HPDE6-E6E7 (cell line): ENCODE measurements around the gene ANK2.
A peak's percentile ranks its signal among the peaks of the same experiment; 100 is the strongest.

Experiments used
- DNase-seq: peaks from one replicate; pipeline ENCODE4 v3.0.0; 2011; ENCODE audit warnings: missing footprints; ENCODE audit errors: extremely low spot score

The ANK2 gene

GRCh38 chr4:113094802-113095201 lies 45.3 kb downstream of the ANK2 start:
- no peak for DNase-seq

GRCh38 chr4:113101669-113102068 lies 52.2 kb downstream of the ANK2 start:
- no peak for DNase-seq

DNA sequence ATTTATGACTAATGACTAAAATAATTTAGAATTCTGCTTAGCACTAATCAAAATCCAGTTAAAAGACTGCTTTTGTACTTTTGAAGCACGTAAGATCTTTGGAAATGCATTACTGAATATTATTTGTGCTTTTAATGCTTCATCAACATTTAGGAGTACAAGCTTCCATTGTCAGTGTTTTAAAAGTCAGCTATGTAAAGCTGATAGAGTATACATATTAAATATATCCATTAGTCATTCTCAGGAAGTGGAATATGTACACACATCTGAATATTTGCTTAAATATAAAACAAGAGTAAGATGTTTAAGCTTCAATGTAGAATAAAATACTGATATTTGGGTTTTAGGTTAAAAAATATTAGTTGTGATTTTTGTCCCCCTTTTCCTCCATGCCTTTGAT lies 54.1 kb downstream of the ANK2 start:
- DNase-seq = no peak

DNA sequence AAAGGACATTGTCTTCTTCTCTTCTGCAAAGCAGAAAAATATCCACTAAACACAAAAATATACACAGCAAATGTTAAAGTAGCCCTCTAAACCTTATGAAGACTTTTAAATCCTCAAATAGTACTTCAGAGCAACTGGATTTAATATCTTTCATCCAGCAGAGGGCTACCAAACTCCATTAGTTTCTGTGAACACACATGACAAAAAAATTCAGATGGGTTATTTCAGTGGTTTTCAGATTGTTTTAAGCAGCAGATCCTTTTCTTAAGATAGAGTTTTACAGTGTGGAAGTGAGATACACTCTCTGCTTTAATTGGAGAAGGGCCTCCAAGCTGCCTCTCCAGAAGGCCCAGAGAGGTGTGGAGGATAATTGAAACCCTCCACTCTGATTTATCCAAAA lies 56.7 kb downstream of the ANK2 start:
- DNase-seq = peak; percentile 10

- DNase-seq = no peak
Measured at GRCh38 chr4:113109106-113109718, 59.8 kb downstream of the ANK2 start.

DNA sequence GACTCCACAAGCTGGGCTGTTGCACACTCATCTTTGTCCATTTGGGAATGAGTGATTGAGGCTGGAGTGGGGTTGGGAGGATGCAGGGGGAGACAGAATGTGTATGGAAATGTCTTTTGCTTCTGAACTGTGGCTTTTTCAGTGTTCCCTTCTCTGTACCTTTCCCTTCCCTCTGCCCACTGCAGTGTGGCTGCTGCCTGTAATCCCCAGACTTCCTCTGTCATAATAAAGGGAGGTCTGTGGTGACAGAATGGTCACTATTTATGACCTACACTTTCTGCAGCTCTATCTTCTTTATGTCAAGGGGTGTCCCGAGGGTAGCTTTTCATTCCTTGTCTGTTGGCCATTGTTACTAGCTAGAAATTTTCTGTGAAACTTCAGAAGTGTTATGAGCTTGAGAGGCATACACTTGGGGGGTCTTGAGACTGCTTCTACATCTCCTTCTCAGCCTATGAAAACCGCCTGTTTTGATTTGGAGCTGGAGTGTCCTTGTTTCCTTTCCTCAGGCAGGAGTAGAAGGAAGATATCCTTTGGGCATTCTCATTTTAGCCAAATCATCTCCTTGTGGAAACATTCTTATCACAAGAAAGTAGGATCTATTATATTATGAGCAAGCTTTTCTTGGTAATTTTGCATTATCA lies 63.0 kb downstream of the ANK2 start:
- DNase-seq = no peak

- DNase-seq = no peak
Measured at GRCh38 chr4:113113151-113113550, 63.7 kb downstream of the ANK2 start.

DNA sequence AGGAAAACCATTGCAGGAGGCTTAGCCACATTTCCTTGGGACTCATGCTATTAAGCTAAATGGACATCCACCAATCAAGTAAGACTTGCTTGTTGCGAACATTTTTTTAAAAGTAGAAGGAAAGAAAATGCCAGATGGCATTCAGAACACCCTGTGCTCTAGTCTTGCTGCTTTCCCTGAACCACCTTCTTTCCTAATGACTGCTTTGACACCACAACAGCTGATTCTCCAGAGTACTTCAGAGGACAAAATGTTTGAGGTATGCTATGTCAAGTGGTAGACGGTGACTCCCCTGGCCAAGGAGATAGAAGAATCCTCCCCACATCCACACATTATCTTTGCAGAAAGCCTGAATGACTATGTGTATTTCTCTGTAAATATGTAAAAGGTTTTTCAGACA lies 65.4 kb downstream of the ANK2 start:
- no peak for DNase-seq

DNA sequence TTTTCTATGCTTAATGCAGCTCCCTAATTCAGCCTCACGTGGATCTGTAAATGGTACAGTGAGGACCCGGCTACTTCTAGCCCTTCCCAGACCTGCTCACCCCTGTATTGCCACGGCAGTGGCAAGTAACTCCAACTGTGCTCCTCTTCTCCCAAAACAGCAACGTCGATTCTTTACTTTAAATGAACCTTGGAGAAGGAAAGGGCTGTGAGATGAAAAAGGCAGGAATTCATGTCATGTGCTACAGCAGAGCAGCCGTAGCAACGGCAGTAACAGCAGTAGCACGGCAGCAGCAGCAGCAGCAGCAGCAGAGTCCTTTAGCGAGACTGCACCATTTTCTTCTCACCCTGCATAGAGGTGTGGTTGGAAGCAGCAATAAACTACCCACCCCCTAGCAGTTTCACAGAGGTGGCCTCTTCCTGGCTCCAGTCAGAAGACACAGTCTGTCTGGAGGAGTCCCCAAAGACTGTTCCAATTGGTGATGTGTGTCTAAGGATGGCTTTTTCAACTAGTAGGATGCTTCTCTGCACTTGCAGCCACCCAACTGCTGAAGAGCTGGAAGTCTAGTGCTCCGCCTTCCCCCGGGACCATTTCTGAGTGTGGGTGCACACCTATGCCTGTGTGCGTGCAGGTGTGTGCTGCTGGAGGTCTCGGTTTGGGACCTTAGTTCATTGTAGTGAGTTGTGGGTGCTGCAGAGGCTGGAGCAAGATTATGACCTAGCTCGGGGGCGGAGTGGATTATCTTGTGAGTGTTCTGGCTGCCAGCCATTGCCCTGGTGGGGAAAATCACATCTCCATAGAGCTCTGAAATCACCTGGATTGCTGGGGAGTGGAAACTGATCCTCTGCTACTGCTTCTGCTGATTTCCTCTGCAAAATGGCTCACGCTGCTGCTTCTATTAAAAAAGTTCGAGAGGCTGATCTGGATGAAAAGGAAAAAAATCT lies 67.2 kb downstream of the ANK2 start:
- DNase-seq = no peak

GRCh38 chr4:113117358-113117702 lies 67.9 kb downstream of the ANK2 start:
- DNase-seq = no peak

- DNase-seq = no peak
Measured at GRCh38 chr4:113122066-113122465, 72.6 kb downstream of the ANK2 start.

GRCh38 chr4:113125418-113125817 lies 76.0 kb downstream of the ANK2 start:
- DNase-seq = no peak

DNA sequence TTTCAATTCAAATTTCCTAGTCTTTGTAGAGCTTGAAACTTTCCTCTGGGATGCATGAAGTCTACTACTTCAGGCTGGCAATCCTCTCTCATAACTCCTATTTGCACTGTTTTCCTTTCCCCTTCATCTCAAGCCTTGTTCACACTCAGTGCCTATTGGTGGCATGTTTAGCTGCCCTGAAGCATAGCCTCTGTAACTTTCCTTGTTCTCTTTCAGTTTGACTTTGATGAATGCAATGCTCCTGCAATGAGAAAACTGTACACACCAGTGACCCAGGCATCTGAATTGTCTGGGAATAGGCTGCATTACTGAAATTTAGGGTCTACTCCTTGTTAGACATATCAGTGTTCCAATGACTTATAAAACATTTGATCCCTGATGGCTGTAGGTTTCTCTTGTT lies 81.7 kb downstream of the ANK2 start:
- DNase-seq = no peak

- DNase-seq = no peak
Measured at GRCh38 chr4:113131621-113132020, 82.2 kb downstream of the ANK2 start.

DNA sequence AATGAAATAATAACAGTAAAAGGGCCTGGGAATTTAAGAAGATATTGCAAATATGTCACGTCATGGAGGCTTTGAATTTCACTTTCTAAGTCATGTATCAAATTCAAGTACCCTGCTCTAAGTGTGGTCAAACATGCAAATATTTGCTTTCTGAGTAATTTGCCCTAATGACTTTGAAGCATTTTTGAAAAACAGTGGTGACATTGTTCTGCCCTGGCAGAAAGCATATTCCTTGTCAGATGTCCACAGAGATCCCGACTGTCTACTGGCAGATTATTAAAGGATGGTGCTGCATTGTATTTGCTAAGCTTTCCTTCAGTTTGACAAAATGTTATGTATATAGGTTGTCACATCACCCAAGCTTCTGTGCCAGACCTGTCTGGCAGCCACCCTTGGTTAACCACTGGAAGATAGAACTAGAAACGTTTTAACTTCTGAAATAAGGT lies 92.5 kb downstream of the ANK2 start:
- DNase-seq = no peak

DNA sequence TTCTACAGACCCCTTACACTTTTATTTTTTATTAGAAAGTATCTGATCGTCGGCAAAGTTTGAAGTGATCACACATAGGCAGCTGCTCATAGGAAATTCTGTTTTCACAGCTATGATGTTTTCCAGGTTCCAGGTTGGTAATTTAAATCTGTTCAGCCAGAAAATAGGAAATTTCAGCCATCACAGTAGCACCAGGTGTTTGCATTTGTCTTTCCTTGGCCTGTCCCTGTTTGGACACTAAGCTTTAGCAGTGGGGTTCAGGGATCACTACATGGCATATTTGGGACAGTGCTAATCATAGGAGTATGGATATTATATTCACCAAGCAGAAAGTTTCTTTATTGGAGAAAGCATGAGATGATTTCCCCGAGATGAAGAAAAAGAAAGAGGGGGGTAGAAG lies 92.9 kb downstream of the ANK2 start:
- DNase-seq = no peak

DNA sequence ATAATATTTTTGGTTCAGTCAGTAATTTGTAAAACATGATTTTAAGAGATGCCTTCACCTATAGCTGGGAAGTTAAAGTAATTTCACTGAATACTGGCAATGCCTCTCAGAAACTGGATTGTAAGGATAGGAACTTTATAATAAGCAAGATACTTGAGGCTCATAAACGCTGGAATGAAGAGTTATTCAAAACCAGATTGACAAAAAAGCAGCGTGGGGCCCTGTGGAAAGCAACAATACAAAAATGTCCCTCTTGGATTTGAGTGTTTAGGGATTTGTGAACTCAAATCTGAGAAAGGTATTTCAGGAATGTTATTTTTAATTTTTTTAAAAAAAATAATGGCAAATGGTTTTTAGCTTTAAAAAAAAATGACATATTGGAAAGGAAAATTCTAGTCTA lies 94.6 kb downstream of the ANK2 start:
- no peak for DNase-seq

DNA sequence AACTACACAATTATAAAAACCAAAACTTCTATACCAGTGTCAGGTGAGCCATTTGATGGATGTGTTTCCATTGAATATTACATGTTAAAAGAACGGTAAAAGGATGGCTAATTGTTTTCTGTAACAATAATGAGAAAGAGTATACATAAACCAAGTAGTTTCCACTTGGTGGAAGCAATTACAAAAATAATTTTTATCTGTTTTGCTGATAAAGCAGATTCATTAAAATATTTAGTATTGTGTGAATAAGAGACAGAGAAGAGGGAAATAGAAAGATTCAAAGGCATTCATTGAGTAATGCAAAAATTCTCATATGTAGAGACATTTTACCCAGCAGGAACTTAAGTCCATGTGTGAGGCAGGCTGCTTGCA lies 95.7 kb downstream of the ANK2 start:
- DNase-seq = no peak

GRCh38 chr4:113145519-113146291 lies 96.3 kb downstream of the ANK2 start:
- no peak for DNase-seq

DNA sequence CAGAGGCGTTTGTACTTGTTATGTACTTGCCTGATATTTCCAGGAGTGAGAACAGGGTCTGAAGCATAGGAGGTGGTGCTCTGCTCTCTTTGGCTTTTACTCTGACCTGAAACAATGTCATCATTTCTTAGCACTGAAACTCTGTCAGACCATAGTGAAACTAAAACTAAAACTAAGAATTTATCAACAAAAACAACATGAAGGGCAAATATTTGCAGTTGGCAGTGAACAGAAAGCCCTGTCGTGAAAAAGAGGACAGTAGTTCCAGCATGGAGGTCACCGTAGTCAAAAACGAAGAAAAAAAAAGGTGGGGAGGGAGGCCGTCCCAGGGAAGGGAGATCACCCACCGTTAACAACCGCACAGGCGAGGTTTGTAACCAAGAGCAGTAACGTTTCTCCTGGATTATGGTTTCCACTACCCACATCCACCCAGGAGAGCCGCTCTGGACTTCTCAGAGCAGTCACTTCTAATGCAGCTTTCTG lies 97.5 kb downstream of the ANK2 start:
- no peak for DNase-seq

DNA sequence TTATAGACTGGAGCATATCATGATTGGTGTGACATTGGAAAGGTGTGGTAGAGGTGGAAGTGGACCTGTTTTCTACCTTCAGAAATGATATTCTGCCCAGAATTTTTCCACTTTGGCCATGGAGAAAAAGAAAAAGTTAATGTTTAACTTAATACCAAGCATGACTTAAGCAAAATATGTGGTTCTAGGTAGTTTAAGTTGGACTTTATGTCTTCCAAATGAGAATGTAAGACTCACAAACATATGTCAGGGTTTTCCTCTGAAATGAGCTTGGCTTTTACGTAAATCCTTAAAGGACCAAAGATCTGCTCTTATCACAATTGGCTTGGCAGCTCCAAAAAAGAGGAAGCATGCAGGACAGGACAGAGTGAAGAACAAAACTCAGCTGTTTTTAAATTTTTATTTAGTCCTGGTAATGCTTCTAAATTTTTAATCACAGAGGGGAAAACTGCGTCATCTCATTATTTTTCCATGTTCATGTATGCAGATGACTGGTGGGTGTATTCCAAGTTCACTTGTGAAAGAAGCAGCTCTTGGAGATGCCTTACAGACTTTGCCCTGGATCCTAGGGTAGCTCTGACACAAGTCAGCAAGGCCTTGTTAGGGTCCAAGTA lies 98.2 kb downstream of the ANK2 start:
- DNase-seq = no peak

DNA sequence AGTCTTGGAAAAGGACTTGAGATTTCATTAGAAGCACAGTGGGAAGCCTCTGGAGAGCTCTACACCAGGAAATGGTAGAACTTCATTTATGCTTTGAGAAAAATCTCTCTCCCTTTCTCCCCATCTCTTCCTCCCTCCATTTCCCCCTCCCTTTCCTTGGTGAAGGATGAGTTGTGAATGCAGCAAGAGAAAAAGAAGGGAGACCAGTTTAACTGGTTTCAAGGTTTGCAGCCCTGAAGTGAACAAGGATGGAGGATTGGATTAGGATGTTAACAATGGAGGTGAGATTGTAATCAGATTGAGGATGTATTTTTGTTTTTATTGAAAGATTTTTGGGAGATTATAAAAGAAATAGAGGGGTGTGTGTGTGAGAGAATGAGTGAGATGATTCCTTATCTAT lies 99.5 kb downstream of the ANK2 start:
- DNase-seq = no peak
